Hepatic stellate cell (primary cell): ENCODE data around the gene FOXP3.

Experiments
- DNase-seq: peaks from one replicate; pipeline ENCODE4 v3.0.0; 2011; ENCODE audit warnings: low spot score

Gene FOXP3

GRCh38 chrX:49276207-49276606, 11.7 kb upstream of the FOXP3 start:
- DNase-seq, result no peak

DNA sequence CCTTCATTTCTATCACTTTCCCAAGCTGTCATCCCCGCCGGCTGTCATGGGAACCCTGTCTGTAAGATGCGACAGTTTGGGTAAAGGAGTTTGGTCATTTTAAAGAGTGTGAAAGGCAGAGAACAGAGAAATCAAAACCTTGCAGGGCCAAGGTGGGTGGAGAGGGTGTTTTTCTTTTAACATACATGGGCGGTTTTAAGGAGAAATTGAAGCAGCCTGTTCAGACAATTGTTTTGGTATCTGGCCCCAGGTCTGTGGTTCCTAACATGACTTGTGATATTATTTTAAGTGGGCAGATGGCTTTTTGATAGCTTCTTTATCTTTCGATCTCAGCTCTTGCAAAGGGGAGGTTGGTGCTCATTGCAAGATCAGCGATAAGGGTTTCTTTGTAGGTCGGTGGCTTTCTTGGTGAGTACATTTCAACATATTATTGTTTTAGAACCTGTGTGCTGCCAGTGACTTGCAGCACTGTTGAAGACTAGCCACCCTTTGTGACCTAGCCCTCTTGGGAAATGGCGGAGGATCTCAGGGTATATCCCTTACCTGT, 8.7 kb upstream of the FOXP3 start:
- DNase-seq, result no peak

GRCh38 chrX:49272421-49272820, 7.9 kb upstream of the FOXP3 start:
- DNase-seq, result no peak

GRCh38 chrX:49271341-49271740, 6.8 kb upstream of the FOXP3 start:
- DNase-seq, result no peak

- no peak for DNase-seq
Observed at GRCh38 chrX:49270249-49270921, 5.9 kb upstream of the FOXP3 start.

GRCh38 chrX:49269767-49270248, 5.3 kb upstream of the FOXP3 start, which contains the start of gene PPP1R3F:
PPP1R3F (plus strand) TSS chrX:49269793; CDS start chrX:49269870, 77 bp downstream.
- no peak for DNase-seq

- peak; percentile 95 for DNase-seq
Observed at GRCh38 chrX:49269010-49269766, 4.7 kb upstream of the FOXP3 start.

DNA sequence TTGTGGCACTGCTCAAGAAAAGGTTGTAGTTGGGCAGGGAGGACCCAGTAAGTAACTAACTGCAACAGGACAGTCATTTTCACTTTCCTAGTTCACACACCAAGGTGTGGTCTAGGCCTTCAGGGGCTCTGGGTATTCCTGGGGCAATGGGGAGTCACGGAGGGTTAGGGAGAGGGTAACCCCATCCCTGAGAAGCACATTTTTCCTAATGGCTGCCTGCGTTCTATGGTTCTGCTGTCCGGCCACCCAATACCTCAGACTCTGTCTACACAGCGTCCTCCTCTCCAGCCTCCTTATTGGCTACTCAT, 4.1 kb upstream of the FOXP3 start:
- no peak for DNase-seq

GRCh38 chrX:49266523-49267445, 2.3 kb upstream of the FOXP3 start:
- DNase-seq, result no peak

GRCh38 chrX:49263631-49264030, 879 bp downstream of the FOXP3 start:
- no peak for DNase-seq

DNA sequence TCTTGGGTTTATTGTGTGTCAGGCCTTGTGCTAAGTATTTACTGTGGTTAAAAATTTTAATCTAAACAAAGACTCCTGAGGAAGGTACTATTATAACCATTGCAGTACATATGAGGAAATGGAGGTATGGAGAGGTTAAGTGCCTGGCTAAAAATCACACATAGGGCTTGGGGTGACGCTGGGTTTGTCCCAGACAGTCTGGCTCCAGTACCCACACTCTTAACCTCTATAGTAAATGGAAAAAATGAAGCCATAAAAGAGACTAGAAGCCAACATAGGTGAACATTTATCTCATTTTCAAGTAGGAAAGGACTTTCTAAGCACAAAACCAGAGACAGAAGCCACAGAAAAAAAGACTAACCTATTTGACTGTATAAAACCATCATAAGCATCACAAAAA, 1.9 kb downstream of the FOXP3 start:
- no peak for DNase-seq

DNA sequence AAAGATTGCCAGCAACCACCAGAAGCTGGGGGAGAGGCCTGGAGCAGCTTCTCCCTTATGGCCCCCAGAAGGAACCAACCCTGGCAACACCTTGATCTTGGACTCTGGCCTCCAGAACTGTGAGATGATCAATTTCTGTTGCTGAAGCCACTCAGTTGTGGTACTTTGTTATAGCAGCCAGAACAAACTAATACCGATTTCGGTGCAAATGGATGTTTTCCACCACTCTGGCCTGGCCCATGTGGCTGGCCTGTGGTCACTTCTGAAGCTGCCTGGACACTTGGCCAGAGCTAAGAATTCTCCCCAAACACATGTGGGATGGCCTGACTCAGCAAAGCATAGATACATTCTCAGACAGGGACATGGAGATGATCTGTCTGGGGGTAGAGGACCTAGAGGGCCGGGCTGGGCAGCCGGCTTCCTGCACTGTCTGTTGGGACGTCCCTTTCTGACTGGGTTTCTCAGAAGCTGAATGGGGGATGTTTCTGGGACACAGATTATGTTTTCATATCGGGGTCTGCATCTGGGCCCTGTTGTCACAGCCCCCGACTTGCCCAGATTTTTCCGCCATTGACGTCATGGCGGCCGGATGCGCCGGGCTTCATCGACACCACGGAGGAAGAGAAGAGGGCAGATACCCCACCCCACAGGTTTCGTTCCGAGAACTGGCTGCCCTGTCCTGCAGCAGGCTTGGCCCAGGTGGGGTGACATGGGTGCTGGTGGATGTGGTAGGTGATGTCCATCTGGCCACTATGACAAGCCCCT, 4.1 kb downstream of the FOXP3 start:
- DNase-seq, result no peak

- DNase-seq, result no peak
Observed at GRCh38 chrX:49258749-49259124, 5.8 kb downstream of the FOXP3 start.

DNA sequence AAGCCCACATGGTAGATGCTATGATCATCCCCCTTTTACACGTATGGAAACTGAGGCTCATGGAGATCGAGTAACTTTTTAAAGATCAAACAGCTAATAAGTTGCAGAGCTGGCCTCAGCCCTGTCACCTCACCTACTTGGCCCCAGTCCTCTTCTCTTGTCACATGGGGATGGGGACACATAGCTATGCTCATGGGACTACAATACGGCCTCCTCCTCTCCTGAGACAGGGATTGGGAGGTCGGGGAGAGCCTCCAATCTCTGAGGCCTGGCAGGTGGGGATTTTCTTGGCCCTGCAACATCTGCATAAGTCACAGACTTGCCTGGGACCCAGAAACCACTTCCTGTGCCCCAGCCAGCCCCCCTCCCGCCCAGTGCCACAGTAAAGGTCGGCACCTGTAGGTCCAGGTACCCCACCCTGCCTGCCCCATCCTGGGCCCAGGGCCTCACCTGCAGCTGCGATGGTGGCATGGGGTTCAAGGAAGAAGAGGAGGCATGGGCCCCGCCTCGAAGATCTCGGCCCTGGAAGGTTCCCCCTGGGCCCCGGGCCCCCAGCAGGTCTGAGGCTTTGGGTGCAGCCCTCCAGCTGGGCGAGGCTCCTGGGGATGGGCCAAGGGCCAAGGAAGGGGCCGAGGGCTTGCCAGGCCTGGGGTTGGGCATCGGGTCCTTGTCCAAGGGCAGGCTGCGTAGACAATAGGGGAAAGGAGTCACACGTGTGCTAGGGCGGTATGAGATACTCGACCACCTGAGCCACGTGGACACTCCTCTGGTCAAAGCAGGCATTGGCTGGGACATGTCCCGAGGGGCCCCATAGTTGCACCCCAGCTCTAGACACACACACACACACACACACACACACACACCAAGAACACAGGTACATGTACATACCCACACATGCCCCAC, 6.4 kb downstream of the FOXP3 start:
- no peak for DNase-seq

DNA sequence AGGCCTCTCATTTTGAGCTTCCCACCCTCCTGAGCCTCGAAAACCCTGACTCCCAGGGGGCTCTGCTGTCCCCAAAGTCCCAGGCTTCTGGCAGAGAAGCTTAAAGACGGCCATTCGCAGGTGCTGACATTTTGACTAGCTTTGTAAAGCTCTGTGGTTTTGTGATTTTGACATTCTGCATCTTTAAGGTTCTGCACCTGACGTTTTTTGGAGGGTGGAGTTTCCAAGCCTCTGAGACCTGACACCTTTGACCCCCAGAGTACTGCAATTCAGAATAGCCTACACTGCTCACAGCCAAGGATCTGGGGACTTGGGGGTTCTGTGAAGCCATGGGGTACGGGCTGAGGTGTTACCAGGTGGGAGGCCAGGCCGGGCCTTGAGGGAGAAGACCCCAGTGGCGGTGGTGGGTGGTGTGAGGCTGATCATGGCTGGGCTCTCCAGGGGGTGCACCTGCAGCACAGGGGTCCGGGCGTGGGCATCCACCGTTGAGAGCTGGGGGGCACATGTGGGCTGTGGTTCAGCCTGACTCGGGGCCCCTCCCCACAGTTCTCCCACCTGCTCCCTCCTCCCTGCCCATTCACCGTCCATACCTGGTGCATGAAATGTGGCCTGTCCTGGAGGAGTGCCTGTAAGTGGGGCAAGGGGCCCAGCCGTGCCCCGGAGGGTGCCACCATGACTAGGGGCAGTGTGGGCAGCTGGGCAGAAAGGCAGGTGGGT, 7.3 kb downstream of the FOXP3 start:
- no peak for DNase-seq

DNA sequence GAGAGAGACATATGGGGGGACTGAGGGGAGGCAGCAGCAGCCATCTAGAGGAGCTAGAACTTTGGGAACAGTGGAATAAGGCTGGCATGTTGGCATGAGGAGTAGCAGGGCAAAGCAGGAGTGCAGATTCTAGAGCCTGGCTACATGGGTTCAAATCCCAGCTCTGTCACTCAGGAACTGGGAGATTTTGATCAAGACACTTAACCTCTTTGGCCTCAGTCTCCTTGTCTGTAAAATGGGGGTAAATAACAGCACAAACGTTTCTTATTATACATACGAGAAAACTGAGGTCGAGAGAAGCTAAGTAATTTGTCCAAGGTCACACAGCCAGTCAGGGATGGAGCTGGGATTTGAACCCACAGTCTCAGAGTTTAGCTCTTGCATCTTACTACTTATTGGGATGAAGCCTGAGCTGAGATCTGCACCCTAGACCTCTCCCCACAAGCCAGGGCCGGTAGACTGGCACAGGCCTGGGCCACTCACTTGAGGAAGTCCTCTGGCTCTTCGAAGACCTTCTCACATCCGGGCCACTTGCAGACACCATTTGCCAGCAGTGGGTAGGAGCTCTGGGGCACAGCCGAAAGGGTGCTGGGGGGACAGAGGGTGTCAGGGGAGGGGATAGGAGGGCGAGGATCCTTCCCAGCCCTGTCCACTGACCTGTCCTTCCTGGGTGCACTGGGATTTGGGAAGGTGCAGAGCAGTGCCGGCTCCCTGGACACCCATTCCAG, 8.1 kb downstream of the FOXP3 start:
- no peak for DNase-seq

DNA sequence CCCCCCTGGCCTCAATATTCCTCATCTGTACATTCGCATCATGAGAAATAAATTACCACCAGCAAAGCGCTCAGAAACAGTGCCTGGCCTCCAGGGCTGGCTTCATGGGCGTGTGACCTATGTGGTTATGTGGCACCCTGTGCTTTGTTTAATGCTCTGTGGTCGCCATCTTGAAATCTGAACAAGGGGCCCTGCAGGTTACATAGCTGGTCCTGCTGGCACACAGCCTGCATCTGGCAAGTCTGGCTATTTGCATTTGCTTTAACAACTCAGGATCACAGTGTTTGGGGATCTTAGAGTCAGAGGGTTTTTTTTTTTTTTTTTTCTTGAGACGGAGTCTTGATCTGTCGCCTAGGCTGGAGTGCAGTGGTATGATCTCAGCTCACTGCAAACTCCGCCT, 9.9 kb downstream of the FOXP3 start:
- DNase-seq, result no peak

- no peak for DNase-seq
Observed at GRCh38 chrX:49251325-49251724, 13.2 kb downstream of the FOXP3 start.

GRCh38 chrX:49250578-49250977, 13.9 kb downstream of the FOXP3 start:
- no peak for DNase-seq
